ENCODE results near the gene ME3.

The ME3 gene

GRCh38 chr11:86692317-86692716 lies 19.9 kb upstream of the ME3 start:
- no peak for DNase-seq

GRCh38 chr11:86688398-86689179 lies 16.2 kb upstream of the ME3 start:
- peak; percentile 70 to 87 for DNase-seq

- no peak for DNase-seq
Measured at GRCh38 chr11:86687185-86687778, 14.9 kb upstream of the ME3 start.

- DNase-seq: no peak
Measured at GRCh38 chr11:86686531-86686930, 14.1 kb upstream of the ME3 start.

- no peak for DNase-seq
Measured at GRCh38 chr11:86681483-86681756, 9.0 kb upstream of the ME3 start.

GRCh38 chr11:86680716-86681482 lies 8.5 kb upstream of the ME3 start:
- DNase-seq: no peak

GRCh38 chr11:86678823-86679222 lies 6.4 kb upstream of the ME3 start:
- DNase-seq: no peak

GRCh38 chr11:86678296-86678695 lies 5.9 kb upstream of the ME3 start:
- DNase-seq: no peak

- DNase-seq: peak in 1 of 2 donors; percentile 32
Measured at GRCh38 chr11:86676533-86677154, 4.2 kb upstream of the ME3 start.

GRCh38 chr11:86676010-86676409 lies 3.6 kb upstream of the ME3 start:
- no peak for DNase-seq

GRCh38 chr11:86675017-86675416 lies 2.6 kb upstream of the ME3 start:
- DNase-seq: peak; percentile 57 to 65

- no peak for DNase-seq
Measured at GRCh38 chr11:86673872-86674750, 1.7 kb upstream of the ME3 start.

GRCh38 chr11:86673055-86673843 lies 833 bp upstream of the ME3 start:
- no peak for DNase-seq

- DNase-seq: peak in 1 of 2 donors; percentile 23
Measured at GRCh38 chr11:86671531-86672006, 847 bp downstream of the ME3 start.

GRCh38 chr11:86670911-86671310 lies 1.5 kb downstream of the ME3 start:
- DNase-seq: no peak

- DNase-seq: no peak
Measured at GRCh38 chr11:86670181-86670580, 2.2 kb downstream of the ME3 start.

- no peak for DNase-seq
Measured at GRCh38 chr11:86669424-86669823, 3.0 kb downstream of the ME3 start.

GRCh38 chr11:86668929-86669328 lies 3.5 kb downstream of the ME3 start:
- no peak for DNase-seq

- no peak for DNase-seq
Measured at GRCh38 chr11:86666193-86666592, 6.2 kb downstream of the ME3 start.

GRCh38 chr11:86664930-86665329 lies 7.5 kb downstream of the ME3 start:
- no peak for DNase-seq

GRCh38 chr11:86663761-86664160 lies 8.7 kb downstream of the ME3 start:
- no peak for DNase-seq

Data from inflammatory macrophage (primary cell).